NCI-H2029 (cell line): ENCODE data around the gene SPTBN2.

ENCODE experiments used
- DNase-seq: peaks from one replicate; lab custom pipeline; 2025; lab: John Stamatoyannopoulos, UW

The SPTBN2 gene

GRCh38 chr11:66723693-66724092 is 5.3 kb downstream of the SPTBN2 start:
- no peak for DNase-seq

GRCh38 chr11:66722745-66723651 is 6.0 kb downstream of the SPTBN2 start:
- no peak for DNase-seq

- DNase-seq, result no peak
These were observed 7.1 kb downstream of the SPTBN2 start for GRCh38 chr11:66721939-66722338.

- no peak for DNase-seq
These were observed 8.0 kb downstream of the SPTBN2 start for GRCh38 chr11:66720899-66721470.

- DNase-seq, result peak; percentile 96
These were observed 8.7 kb downstream of the SPTBN2 start for GRCh38 chr11:66720223-66720898.

GRCh38 chr11:66719111-66719872 is 9.7 kb downstream of the SPTBN2 start:
- no peak for DNase-seq

GRCh38 chr11:66718320-66718971 is 10.6 kb downstream of the SPTBN2 start:
- DNase-seq, result no peak

GRCh38 chr11:66717925-66718319 is 11.1 kb downstream of the SPTBN2 start:
- DNase-seq, result no peak

GRCh38 chr11:66716996-66717395 is 12.0 kb downstream of the SPTBN2 start:
- no peak for DNase-seq

- DNase-seq, result no peak
These were observed 13.5 kb downstream of the SPTBN2 start for GRCh38 chr11:66715346-66716085.

- DNase-seq, result no peak
These were observed 15.1 kb downstream of the SPTBN2 start for GRCh38 chr11:66713746-66714480.

- no peak for DNase-seq
These were observed 18.6 kb downstream of the SPTBN2 start for GRCh38 chr11:66710384-66710930.

GRCh38 chr11:66708701-66709100 is 20.3 kb downstream of the SPTBN2 start:
- no peak for DNase-seq

- DNase-seq, result no peak
These were observed 20.9 kb downstream of the SPTBN2 start for GRCh38 chr11:66708094-66708493.

GRCh38 chr11:66707486-66707885 is 21.5 kb downstream of the SPTBN2 start:
- no peak for DNase-seq

- no peak for DNase-seq
These were observed 22.0 kb downstream of the SPTBN2 start for GRCh38 chr11:66706989-66707388.

GRCh38 chr11:66705587-66706335 is 23.3 kb downstream of the SPTBN2 start:
- no peak for DNase-seq

- no peak for DNase-seq
These were observed 24.2 kb downstream of the SPTBN2 start for GRCh38 chr11:66704659-66705360.
